GM23338 (cell line): ENCODE measurements around the gene IL1B. TPM values are rescaled to one million over a fixed set of nuclear protein-coding genes. Genes with fewer than 3 reads are reported as not detected.

ENCODE experiments used
- ATAC-seq: fragments of 200-7000 bp; cut with Tn5 transposase; 3 replicates; pipeline ENCODE4 v1.9.1; 2020
- DNase-seq: peaks from one replicate; pipeline ENCODE4 v3.0.0-alpha.2; 2015; ENCODE audit warnings: low spot score
- H2AFZ ChIP-seq: fragments of 200-600 bp; sonication (generic); 2 replicates; pipeline ENCODE4 v1.8.0; 2016; ENCODE audit warnings: antibody characterized with exemption, mild to moderate bottlenecking, moderate library complexity
- H3F3A ChIP-seq: fragments of 200-600 bp; sonication (generic); replicated peaks from 2 replicates; pipeline ENCODE4 v1.8.0; 2017; ENCODE audit warnings: antibody characterized with exemption, mixed run types, low read depth
- H3K27ac ChIP-seq: fragments of 200-600 bp; sonication (generic); 2 replicates; pipeline ENCODE4 v1.6.1; 2016; ENCODE audit warnings: low read depth
- H3K27me3 ChIP-seq: fragments of 200-600 bp; sonication (generic); 2 replicates; pipeline ENCODE4 v1.8.0; 2016; ENCODE audit warnings: mild to moderate bottlenecking, mixed run types, moderate library complexity; ENCODE audit not compliant: insufficient read depth
- H3K36me3 ChIP-seq: fragments of 200-600 bp; sonication (generic); 2 replicates; pipeline ENCODE4 v1.8.0; 2016; ENCODE audit warnings: mild to moderate bottlenecking; ENCODE audit not compliant: insufficient read depth
- H3K4me1 ChIP-seq: fragments of 200-600 bp; sonication (generic); 2 replicates; pipeline ENCODE4 v1.8.0; 2016; ENCODE audit warnings: mild to moderate bottlenecking, moderate library complexity; ENCODE audit not compliant: insufficient read depth
- H3K4me2 ChIP-seq: fragments of 200-600 bp; sonication (generic); 2 replicates; pipeline ENCODE4 v1.7.1; 2017; ENCODE audit warnings: mixed run types
- H3K4me3 ChIP-seq: fragments of 200-600 bp; sonication (generic); 2 replicates; pipeline ENCODE4 v1.6.1; 2016; ENCODE audit warnings: mixed run types
- H3K79me2 ChIP-seq: fragments of 200-600 bp; sonication (generic); replicated peaks from 2 replicates; pipeline ENCODE4 v1.8.0; 2017; ENCODE audit warnings: mild to moderate bottlenecking; ENCODE audit not compliant: insufficient read depth
- H3K9me2 ChIP-seq: fragments of 200-600 bp; sonication (generic); 2 replicates; pipeline ENCODE4 v1.8.0; 2017; ENCODE audit not compliant: insufficient read depth
- H4K20me1 ChIP-seq: fragments of 200-600 bp; sonication (generic); replicated peaks from 2 replicates; pipeline ENCODE4 v1.8.0; 2017; ENCODE audit warnings: mild to moderate bottlenecking; ENCODE audit not compliant: insufficient read depth
- H3K27ac Mint-ChIP-seq: 2 replicates; pipeline ENCODE4 v1.8.0; 2020; ENCODE audit warnings: inconsistent platforms, mild to moderate bottlenecking, moderate library complexity, mixed read lengths
- H3K27me3 Mint-ChIP-seq: 3 replicates; pipeline ENCODE4 v1.8.0; 2022; ENCODE audit warnings: low read depth, mild to moderate bottlenecking, moderate library complexity, mixed read lengths, inconsistent platforms; ENCODE audit not compliant: insufficient read depth, poor library complexity
- H3K36me3 Mint-ChIP-seq: 3 replicates; pipeline ENCODE4 v1.8.0; 2021; ENCODE audit warnings: low read depth, mild to moderate bottlenecking, inconsistent platforms, moderate library complexity, mixed read lengths
- H3K4me1 Mint-ChIP-seq: 3 replicates; pipeline ENCODE4 v1.8.0; 2020; ENCODE audit warnings: mild to moderate bottlenecking, inconsistent platforms, mixed read lengths
- H3K4me3 Mint-ChIP-seq: 3 replicates; pipeline ENCODE4 v1.8.0; 2021; ENCODE audit warnings: moderate library complexity, mild to moderate bottlenecking, inconsistent platforms, mixed read lengths
- H3K9me3 Mint-ChIP-seq: 3 replicates; pipeline ENCODE4 v1.8.0; 2020; ENCODE audit warnings: moderate library complexity, mild to moderate bottlenecking, inconsistent platforms, mixed read lengths
- CTCF ChIP-seq, 2 experiments: fragments of 200-600 bp in 1 of 2; sonication (generic) in 1 of 2; conservative IDR thresholded peaks; 2 replicates each; pipeline versions ENCODE4 v1.5.1 to v1.6.1; 2016 to 2017; ENCODE audit warnings: antibody characterized with exemption in 2 of 2, low read depth in 2 of 2, mild to moderate bottlenecking in 2 of 2, moderate library complexity in 1 of 2
- EZH2phosphoT487 ChIP-seq: fragments of 200-600 bp; sonication (generic); IDR thresholded peaks from one replicate; pipeline ENCODE4 v1.8.1; 2018; ENCODE audit warnings: antibody characterized with exemption; ENCODE audit not compliant: unreplicated experiment
- POLR2AphosphoS5 ChIP-seq: IDR thresholded peaks from 2 replicates; pipeline ENCODE4 v1.6.1; 2016; ENCODE audit warnings: antibody characterized with exemption, low read depth
- ZNF114 ChIP-seq: fragments of 250-450 bp; sonication (Bioruptor Pico); IDR thresholded peaks from 2 replicates; pipeline ENCODE4 v1.5.0; 2020; ENCODE audit warnings: mild to moderate bottlenecking, moderate library complexity
- ZNF331 ChIP-seq: fragments of 250-450 bp; sonication (Bioruptor Pico); IDR thresholded peaks from 2 replicates; pipeline ENCODE4 v1.5.0; 2020; ENCODE audit warnings: low read depth, mild to moderate bottlenecking, moderate library complexity
- ZNF462 ChIP-seq: fragments of 250-450 bp; sonication (Bioruptor Pico); IDR thresholded peaks from 2 replicates; pipeline ENCODE4 v1.5.0; 2020; ENCODE audit warnings: mild to moderate bottlenecking, moderate library complexity
- polyA plus RNA-seq: library from polyadenylated mRNA; unstranded; fragments of >200 nt; fragmentation: Nextera tagmentation; extraction: Ambion mirVana; gene quantifications from 2 replicates; pipeline ENCODE4 v1.2.1, GENCODE V29; 2016
- total RNA-seq: library from RNA; depleted of rRNA; stranded (reverse); fragments of >200 nt; shearing (Covaris generic); gene quantifications from 2 replicates; pipeline ENCODE4 v1.2.3, GENCODE V29; 2014

The IL1B gene
- total and polyA plus RNA-seq, 2 experiments from 2014 or later: not detected

GRCh38 chr2:112827604-112828185, 8.9 kb downstream of the IL1B start (continued):
- TF ChIP-seq ZNF462 (CRISPR knock-in tag) (no peak), ZNF114 (CRISPR knock-in tag) (no peak)

GRCh38 chr2:112827009-112827408, 9.6 kb downstream of the IL1B start:
- no peaks in the 10 kb centered on the region; the same call in 1 of the 3 replicates for H3K4me1 Mint-ChIP-seq
- Histone ChIP-seq H3K4me2 (no peak overlapping the region), H3K4me1 (no peaks in the 10 kb centered on the region), H3K9me2 (no peaks in the 10 kb centered on the region), H3K36me3 (no peaks in the 10 kb centered on the region), H3K79me2 (no peaks in the 10 kb centered on the region), H3F3A (no peaks in the 10 kb centered on the region), H3K27ac (no peak overlapping the region), H3K4me3 (no peak overlapping the region), H2AFZ (no peak overlapping the region), H4K20me1 (no peaks in the 10 kb centered on the region), H3K27me3 (no peaks in the 10 kb centered on the region)
- H3K36me3 Mint-ChIP-seq: no peaks in the 10 kb centered on the region; the same call in 2 of the 3 replicates
- H3K27me3 Mint-ChIP-seq: peaks cover 5% of the 10 kb centered on the region
- H3K4me3 Mint-ChIP-seq: no peak overlapping the region
- DNase-seq (no peak), ATAC-seq (no peak)
- peaks cover 3% of the 10 kb centered on the region; the same call in 1 of the 3 replicates for H3K9me3 Mint-ChIP-seq
- H3K27ac Mint-ChIP-seq: no peak overlapping the region
- no peak for TF ChIP-seq ZNF114 (CRISPR knock-in tag)
- TF ChIP-seq ZNF331 (CRISPR knock-in tag): no peak
- TF ChIP-seq CTCF (conservative IDR thresholded peaks at IDR 0.05; ENCODE audit: low read depth in 2 of 2): no peak
- TF ChIP-seq EZH2phosphoT487: no peak
- no peak for TF ChIP-seq POLR2AphosphoS5
